ENCODE results near the gene ADAMTS9. TPM values are rescaled to one million over a fixed set of nuclear protein-coding genes. Genes with fewer than 3 reads are reported as not detected.

The ADAMTS9 gene
- total and polyA plus RNA-seq, 10 of the 15 experiments (the other 5 are each of a cell fraction or from before 2014, with no cell fraction given), result 0.08 TPM; not detected in 9

DNA sequence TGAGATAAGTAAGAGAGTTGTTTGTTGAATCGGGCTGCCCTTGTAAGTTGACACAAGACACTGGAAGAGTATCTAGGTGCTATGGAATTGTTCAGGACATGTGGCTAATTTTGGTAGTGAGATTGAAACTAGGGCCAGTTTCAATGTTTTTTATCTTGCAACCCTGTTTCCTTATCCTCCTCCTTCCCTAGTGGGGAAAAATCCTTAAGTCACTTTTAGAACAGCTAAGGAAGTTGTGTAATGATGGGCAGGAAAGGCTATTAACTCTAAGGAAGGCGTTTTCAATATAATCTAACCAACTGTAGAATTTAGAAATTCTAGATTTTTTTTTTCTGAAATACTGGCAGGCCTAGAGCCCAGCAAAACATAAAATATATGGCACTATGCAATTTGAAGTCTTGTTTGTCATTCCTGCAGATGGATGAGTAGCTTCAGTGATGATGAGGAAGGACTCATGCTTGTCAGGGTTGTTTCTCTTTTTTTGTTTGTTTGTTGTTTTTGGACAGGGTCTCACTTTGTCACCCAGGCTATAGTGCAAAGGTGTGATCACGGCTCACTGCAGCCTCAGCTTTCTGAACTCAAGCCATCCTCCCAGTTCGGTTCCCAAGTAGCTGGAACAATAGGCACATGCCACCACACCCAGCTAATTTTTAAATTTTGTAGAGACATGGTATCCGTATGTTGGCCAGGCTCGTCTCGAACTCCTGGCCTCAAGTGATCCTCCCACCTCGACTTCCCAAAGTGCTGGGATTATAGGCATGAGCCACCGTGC, 27.6 kb upstream of the ADAMTS9 start:
- POLR2A ChIA-PET, result no interaction called here
- Histone ChIP-seq H3K4me1 (ENCODE audit: control insufficient read depth, insufficient read depth, low read length) (no peaks in the 10 kb centered on the region), H3K4me3 (no peak overlapping the region), H3K27me3 (replicated peaks in 1 of 2; ENCODE audit: control insufficient read depth in 2 of 2, insufficient read depth in 2 of 2, low read length in 1 of 2) (no peaks in the 10 kb centered on the region), H3K9me3 (replicated peaks; ENCODE audit: control insufficient read depth, insufficient read depth, low read length) (no peaks in the 10 kb centered on the region), H4K20me1 (ENCODE audit: control insufficient read depth, insufficient read depth) (no peaks in the 10 kb centered on the region), H3K4me2 (ENCODE audit: control insufficient read depth, insufficient read depth) (no peak overlapping the region), H2AFZ (ENCODE audit: control insufficient read depth, low read depth, low read length) (no peak overlapping the region), H3K27ac (ENCODE audit: control insufficient read depth, insufficient read depth) (no peak overlapping the region), H3K79me2 (ENCODE audit: control insufficient read depth, insufficient read depth, low read length) (no peaks in the 10 kb centered on the region), H3K36me3 (ENCODE audit: control insufficient read depth in 2 of 2, insufficient read depth in 2 of 2, low read length in 1 of 2) (no peaks in the 10 kb centered on the region), H3K9ac (ENCODE audit: control insufficient read depth, insufficient read depth, low read length) (no peak overlapping the region)
- FAIRE-seq (no peak), DNase-seq (ENCODE audit: low read depth, low spot score) (no peak), ATAC-seq (no peak)
- 23% methylated on average over 9 of the region's 9 CpGs for WGBS (ENCODE audit: insufficient coverage, insufficient replicate concordance, low lambda C conversion rate, missing lambda C conversion rate)
- SMC1A ChIA-PET (ENCODE audit: uncharacterized antibody, unreplicated experiment), result no interaction called here
- BruUV-seq (replicated peaks), result no TSS peak
- CTCF ChIA-PET, result no interaction called here
- intact Hi-C loops (cut with micrococcal nuclease; ENCODE audit: unreplicated experiment) (no loop called here), in situ Hi-C loops (cut with MboI) (no loop called here)
- RAD21 ChIA-PET (ENCODE audit: unreplicated experiment), result no interaction called here
- no peak for TF ChIP-seq EED (IDR thresholded peaks at IDR 0.05; ENCODE audit: low read depth)
- TF ChIP-seq, protein P1, sequence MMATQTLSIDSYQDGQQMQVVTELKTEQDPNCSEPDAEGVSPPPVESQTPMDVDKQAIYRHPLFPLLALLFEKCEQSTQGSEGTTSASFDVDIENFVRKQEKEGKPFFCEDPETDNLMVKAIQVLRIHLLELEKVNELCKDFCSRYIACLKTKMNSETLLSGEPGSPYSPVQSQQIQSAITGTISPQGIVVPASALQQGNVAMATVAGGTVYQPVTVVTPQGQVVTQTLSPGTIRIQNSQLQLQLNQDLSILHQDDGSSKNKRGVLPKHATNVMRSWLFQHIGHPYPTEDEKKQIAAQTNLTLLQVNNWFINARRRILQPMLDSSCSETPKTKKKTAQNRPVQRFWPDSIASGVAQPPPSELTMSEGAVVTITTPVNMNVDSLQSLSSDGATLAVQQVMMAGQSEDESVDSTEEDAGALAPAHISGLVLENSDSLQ (IDR thresholded peaks at IDR 0.05), result no peak
- TF ChIP-seq, protein P2, sequence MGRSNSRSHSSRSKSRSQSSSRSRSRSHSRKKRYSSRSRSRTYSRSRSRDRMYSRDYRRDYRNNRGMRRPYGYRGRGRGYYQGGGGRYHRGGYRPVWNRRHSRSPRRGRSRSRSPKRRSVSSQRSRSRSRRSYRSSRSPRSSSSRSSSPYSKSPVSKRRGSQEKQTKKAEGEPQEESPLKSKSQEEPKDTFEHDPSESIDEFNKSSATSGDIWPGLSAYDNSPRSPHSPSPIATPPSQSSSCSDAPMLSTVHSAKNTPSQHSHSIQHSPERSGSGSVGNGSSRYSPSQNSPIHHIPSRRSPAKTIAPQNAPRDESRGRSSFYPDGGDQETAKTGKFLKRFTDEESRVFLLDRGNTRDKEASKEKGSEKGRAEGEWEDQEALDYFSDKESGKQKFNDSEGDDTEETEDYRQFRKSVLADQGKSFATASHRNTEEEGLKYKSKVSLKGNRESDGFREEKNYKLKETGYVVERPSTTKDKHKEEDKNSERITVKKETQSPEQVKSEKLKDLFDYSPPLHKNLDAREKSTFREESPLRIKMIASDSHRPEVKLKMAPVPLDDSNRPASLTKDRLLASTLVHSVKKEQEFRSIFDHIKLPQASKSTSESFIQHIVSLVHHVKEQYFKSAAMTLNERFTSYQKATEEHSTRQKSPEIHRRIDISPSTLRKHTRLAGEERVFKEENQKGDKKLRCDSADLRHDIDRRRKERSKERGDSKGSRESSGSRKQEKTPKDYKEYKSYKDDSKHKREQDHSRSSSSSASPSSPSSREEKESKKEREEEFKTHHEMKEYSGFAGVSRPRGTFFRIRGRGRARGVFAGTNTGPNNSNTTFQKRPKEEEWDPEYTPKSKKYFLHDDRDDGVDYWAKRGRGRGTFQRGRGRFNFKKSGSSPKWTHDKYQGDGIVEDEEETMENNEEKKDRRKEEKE (IDR thresholded peaks at IDR 0.05), result no peak
- TF ChIP-seq, protein P3, sequence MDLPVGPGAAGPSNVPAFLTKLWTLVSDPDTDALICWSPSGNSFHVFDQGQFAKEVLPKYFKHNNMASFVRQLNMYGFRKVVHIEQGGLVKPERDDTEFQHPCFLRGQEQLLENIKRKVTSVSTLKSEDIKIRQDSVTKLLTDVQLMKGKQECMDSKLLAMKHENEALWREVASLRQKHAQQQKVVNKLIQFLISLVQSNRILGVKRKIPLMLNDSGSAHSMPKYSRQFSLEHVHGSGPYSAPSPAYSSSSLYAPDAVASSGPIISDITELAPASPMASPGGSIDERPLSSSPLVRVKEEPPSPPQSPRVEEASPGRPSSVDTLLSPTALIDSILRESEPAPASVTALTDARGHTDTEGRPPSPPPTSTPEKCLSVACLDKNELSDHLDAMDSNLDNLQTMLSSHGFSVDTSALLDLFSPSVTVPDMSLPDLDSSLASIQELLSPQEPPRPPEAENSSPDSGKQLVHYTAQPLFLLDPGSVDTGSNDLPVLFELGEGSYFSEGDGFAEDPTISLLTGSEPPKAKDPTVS (IDR thresholded peaks at IDR 0.05; ENCODE audit: low read depth, low read length), result no peak
- TF ChIP-seq ETV6 (conservative IDR thresholded peaks at IDR 0.05 in 1 of 2, IDR thresholded peaks at IDR 0.05 in 1 of 2; ENCODE audit: borderline replicate concordance in 1 of 2, low read depth in 1 of 2), result no peak
- TF ChIP-seq, protein P4, sequence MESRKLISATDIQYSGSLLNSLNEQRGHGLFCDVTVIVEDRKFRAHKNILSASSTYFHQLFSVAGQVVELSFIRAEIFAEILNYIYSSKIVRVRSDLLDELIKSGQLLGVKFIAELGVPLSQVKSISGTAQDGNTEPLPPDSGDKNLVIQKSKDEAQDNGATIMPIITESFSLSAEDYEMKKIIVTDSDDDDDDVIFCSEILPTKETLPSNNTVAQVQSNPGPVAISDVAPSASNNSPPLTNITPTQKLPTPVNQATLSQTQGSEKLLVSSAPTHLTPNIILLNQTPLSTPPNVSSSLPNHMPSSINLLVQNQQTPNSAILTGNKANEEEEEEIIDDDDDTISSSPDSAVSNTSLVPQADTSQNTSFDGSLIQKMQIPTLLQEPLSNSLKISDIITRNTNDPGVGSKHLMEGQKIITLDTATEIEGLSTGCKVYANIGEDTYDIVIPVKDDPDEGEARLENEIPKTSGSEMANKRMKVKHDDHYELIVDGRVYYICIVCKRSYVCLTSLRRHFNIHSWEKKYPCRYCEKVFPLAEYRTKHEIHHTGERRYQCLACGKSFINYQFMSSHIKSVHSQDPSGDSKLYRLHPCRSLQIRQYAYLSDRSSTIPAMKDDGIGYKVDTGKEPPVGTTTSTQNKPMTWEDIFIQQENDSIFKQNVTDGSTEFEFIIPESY (IDR thresholded peaks at IDR 0.05), result no peak
- TF ChIP-seq, protein P5, sequence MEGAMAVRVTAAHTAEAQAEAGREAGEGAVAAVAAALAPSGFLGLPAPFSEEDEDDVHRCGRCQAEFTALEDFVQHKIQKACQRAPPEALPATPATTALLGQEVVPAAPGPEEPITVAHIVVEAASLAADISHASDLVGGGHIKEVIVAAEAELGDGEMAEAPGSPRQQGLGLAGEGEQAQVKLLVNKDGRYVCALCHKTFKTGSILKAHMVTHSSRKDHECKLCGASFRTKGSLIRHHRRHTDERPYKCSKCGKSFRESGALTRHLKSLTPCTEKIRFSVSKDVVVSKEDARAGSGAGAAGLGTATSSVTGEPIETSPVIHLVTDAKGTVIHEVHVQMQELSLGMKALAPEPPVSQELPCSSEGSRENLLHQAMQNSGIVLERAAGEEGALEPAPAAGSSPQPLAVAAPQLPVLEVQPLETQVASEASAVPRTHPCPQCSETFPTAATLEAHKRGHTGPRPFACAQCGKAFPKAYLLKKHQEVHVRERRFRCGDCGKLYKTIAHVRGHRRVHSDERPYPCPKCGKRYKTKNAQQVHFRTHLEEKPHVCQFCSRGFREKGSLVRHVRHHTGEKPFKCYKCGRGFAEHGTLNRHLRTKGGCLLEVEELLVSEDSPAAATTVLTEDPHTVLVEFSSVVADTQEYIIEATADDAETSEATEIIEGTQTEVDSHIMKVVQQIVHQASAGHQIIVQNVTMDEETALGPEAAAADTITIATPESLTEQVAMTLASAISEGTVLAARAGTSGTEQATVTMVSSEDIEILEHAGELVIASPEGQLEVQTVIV (IDR thresholded peaks at IDR 0.05; ENCODE audit: borderline replicate concordance, partially characterized antibody), result no peak
- no peak for TF ChIP-seq CHD1 (IDR thresholded peaks at IDR 0.05; ENCODE audit: low read depth, low read length)
